Neural progenitor cell (in vitro differentiated cells): Measurements from ENCODE around the gene BRCA1.

Experiments used
- CTCF ChIP-seq: fragments of 200-600 bp; sonication (generic); IDR thresholded peaks from 2 replicates; pipeline ENCODE4 v1.5.1; 2017; ENCODE audit warnings: antibody characterized with exemption, mild to moderate bottlenecking
- EZH2 ChIP-seq: fragments of 200-600 bp; sonication (generic); IDR thresholded peaks from 2 replicates; pipeline ENCODE4 v1.6.1; 2017; ENCODE audit warnings: antibody characterized with exemption, mild to moderate bottlenecking, moderate library complexity

DNA sequence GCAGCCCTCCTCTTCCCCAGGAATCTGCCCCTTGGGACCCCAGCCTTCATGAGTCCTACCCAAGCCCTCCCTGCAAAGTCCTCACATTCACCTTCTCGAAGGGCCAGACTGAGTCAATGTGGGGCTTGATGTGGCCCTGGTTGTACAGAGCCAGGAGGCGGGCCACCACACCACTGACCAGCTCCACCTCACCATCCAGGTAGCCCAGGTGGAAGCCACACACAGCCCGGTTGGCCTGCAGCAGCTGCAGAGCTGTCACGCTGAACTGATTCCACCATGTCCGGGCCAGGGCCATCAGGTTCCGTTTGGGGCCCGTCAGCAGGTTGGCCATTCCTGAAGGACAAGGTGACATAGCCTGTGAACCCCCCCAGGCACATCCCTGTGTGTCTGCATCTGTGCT is 108.9 kb downstream of the BRCA1 start:
- no peak for TF ChIP-seq CTCF
- TF ChIP-seq EZH2, result no peak
